Endometrial microvascular endothelial cells (primary cell): ENCODE results near the gene SF3B3. TPM values are rescaled to one million over a fixed set of nuclear protein-coding genes. Genes with fewer than 3 reads are reported as not detected.

ENCODE experiments used
- in situ Hi-C: cut with HindIII; loops from 2 replicates; pipeline ENCODE4 v1.10.0; 2017; ENCODE audit warnings: low sequenced_read_pairs, low pct_unique_long_range_greater_than_20kb; ENCODE audit errors: inconsistent ontology term
- total RNA-seq: library from RNA; depleted of rRNA; stranded (reverse); fragments of >200 nt; gene quantifications from one replicate; pipeline ENCODE4 v1.2.3, GENCODE V29; 2015; ENCODE audit errors: inconsistent ontology term

The SF3B3 gene
- total RNA-seq, 1 donor from 2014 or later: 159 TPM

- in situ Hi-C loops: no loop called here
Observed at GRCh38 chr16:70553645-70554044, 30.0 kb downstream of the SF3B3 start.

GRCh38 chr16:70556063-70556462 is 32.4 kb downstream of the SF3B3 start:
- in situ Hi-C loops: no loop called here

DNA sequence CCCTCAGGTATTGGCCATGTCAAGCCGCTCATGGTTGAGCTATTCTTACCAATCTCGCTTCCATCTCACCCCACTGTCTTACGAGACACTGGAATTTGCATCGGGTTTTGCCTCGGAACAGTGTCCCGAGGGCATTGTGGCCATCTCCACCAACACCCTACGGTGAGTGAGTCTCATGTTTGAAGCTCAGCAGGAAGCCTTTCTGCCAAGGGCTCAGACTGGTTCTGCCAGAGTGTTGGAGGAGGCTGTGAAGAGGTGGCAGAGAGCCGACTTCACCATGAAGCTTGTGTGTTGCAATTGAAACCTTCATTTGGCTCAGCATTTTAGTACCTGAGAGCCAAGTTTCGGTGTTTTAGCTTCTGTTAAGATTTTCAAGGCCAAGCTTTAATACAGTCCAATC is 38.0 kb downstream of the SF3B3 start:
- in situ Hi-C loops: no loop called here

DNA sequence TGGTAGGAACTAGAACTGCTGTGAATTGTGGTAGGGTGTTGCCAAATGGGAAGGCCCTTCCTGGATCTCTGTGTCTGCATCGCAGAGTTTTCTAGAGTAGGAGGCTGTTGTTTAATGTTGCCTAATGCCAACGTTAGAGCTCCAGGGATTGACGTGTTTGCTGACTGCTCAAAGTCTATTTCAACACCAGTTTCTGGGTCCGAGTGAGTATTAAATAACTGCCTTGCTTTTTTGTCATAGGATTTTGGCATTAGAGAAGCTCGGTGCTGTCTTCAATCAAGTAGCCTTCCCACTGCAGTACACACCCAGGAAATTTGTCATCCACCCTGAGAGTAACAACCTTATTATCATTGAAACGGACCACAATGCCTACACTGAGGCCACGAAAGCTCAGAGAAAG is 40.0 kb downstream of the SF3B3 start:
- in situ Hi-C loops: no loop called here

DNA sequence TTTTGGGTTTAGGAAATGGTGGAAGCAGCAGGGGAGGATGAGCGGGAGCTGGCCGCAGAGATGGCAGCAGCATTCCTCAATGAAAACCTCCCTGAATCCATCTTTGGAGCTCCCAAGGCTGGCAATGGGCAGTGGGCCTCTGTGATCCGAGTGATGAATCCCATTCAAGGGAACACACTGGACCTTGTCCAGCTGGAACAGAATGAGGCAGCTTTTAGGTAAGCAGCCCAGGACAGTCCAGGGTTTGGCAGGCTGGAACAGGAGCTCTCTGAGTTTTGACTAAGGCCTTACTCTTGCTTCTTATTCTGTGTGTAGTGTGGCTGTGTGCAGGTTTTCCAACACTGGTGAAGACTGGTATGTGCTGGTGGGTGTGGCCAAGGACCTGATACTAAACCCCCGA is 41.4 kb downstream of the SF3B3 start:
- in situ Hi-C loops: no loop called here

GRCh38 chr16:70568601-70569237 is 45.1 kb downstream of the SF3B3 start:
- in situ Hi-C loops: no loop called here

DNA sequence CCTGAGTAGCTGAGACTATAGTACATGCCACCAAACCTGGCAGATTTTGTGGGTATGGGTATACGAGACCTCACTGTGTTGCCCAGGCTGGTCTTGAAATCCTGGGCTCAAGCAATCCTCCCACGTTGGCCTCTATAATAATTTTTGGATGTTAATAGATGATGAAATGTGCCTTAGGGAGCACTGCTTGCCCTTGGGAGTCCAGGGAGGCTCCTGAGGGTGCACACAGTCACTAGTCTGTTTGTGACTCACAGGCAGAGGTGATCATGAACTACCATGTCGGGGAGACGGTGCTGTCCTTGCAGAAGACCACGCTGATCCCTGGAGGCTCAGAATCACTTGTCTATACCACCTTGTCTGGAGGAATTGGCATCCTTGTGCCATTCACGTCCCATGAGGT is 46.1 kb downstream of the SF3B3 start:
- in situ Hi-C loops: no loop called here

DNA sequence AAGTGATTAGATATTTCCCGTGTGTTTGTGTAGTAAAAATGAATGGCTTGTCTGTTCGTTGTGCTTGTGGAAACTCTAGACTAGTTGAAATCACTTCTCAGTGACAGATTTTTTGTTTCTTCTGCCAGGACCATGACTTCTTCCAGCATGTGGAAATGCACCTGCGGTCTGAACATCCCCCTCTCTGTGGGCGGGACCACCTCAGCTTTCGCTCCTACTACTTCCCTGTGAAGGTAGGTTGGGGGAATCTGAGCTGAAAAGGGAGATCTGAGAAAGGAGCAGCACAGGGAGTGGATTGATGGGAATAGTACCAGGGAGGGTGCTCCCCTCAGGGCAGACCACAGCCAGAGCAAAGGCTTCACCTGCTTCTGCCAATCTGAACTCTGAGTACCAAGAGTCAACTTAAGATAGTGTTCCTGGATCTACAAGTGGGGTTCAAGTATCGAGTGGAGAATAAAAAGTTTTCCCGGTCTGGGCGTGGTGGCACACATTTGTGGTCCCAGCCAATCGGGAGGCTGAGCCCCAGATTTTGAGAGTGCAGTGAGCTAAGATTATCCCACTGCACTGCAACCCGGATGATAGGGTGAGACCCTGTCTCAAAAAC is 47.5 kb downstream of the SF3B3 start:
- in situ Hi-C loops: no loop called here

- in situ Hi-C loops: no loop called here
Observed at GRCh38 chr16:70571623-70572022, 48.0 kb downstream of the SF3B3 start.

DNA sequence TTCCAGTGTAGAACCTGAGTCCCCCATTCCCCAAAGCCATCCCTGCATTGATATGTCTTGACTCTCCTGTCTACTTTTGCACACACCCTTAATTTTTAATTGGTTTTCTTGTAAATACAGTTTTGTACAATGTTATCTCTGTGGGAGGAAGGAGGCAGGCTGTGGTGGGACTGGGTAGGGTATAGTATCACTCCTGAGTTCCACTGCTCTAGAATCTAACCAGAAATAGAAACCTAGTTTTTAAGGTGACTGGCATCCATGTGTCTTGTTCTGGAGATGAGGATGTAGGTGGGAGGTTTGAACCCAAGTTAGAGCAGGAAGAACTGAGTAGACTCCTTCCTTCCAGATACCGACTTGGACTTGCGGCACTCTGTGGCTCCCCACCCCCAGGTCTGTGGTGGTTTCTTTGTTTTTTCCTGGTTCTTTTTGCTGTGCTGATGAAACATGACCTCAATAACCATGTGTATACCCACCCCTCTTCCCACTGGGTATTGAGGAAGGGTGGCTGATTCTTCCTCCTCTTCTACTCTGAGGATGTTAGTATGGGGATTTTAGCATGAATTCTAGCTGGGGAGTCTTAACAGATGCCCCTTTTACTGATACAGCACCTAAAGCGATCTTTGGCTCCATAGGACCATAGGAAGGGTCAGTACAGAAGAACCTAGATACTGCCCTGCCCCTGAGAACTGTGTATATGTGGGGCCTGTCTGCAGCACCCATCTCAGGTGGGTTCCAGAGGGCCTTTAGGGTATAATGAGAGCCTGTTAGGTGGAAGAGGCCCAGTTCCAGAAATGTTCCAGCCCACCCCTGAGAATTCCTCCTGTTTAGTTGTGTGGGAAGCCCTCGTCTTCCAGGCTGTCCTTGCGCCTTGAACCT is 48.7 kb downstream of the SF3B3 start:
- in situ Hi-C loops: no loop called here

- in situ Hi-C loops: no loop called here
Observed at GRCh38 chr16:70572926-70573270, 49.3 kb downstream of the SF3B3 start.

DNA sequence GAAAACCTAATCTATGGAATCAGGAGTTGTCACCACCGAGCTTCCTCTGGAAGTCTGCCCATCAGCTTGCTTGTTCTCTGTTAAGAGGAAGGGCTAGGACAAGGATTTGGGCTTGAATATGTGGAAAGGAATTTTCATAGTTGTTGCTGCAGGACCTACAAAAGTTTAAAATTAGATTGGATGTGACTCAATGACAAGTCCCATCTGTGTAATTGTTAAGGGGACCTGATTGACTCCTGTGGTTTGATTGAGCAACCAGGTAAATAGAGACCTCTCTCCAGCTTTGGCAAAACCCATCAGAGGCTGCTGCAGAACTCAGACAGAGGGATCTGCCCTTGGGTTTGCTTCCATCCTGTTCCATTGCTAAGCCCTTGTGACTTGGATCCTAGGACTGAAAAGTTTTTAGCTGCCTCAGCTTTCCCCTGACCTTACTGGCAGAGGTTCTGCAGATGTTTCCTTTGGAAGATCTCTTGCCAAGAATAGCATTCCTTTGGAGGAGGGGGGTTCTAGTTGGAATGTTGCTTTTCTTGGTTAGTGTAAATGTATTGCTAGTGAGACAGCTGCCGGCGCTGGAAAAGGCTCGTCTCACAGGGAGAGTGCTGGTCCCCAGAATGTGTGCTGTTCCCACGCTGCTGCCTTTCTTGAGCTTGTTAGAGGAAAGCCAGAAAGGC is 50.0 kb downstream of the SF3B3 start:
- in situ Hi-C loops: no loop called here

- in situ Hi-C loops: no loop called here
Observed at GRCh38 chr16:70574595-70575271, 51.1 kb downstream of the SF3B3 start.

DNA sequence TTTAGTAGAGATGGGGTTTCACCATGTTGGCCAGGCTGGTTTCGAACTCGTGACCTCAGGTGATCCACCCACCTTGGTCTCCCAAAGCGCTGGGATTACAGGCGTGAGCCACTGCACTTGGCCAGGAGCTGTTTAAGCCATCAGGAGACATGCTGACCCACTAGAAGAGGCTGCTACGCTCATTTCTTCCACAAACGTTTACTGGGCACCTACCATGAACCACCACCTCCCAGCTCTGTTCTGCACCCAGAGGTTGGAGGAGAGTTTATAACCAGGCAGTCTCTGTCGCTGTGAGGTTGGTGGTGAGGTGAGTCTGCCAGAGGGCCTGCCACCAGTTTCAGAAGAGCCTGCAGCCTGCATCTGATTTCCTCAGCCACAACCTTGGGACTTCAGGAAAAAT is 51.8 kb downstream of the SF3B3 start:
- in situ Hi-C loops: no loop called here

DNA sequence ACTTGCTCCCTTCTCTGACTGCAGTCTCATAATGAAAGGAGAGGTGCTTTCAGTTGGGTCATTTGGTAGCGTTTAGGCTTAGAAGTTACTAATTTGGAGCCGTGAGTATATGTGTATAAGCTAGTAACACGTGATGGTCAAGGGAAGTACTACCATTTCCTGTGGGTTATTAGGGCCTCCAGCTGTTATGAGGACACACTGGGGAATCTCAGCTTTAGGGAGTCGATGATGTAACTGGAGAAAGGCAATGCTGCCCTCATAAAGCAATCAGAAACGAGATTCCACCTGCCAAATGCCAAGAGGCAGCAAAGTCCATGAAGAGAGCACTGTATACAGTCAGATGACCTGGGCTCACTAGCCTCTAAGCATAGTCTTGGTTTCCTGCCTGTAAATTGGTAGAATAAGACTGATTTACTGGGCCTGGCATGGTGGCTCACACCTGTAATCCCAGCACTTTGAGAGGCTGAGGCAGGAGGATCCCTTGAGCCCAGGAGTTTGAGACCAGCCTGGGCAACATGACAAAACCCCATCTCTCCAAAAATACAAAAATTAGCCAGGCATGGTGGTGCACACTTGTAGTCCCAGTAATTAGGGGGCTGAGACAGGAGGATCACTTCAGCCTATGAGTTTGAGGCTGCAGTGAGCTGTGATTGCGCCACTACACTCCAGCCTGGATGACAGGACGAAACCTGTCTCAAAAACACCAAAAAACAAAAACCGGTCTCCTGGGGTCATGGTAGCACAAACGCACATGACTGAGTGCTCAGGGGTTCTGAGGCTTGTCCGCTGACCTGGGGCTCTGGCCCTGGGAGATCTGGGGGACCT is 53.0 kb downstream of the SF3B3 start:
- in situ Hi-C loops: no loop called here

- in situ Hi-C loops: no loop called here
Observed at GRCh38 chr16:70577256-70577698, 53.7 kb downstream of the SF3B3 start.

- in situ Hi-C loops: no loop called here
Observed at GRCh38 chr16:70578035-70578434, 54.4 kb downstream of the SF3B3 start.

GRCh38 chr16:70579248-70579647 is 55.6 kb downstream of the SF3B3 start:
- in situ Hi-C loops: no loop called here
